Chondrocyte (in vitro differentiated cells): ENCODE data around the gene ARNT2. TPM values are rescaled to one million over a fixed set of nuclear protein-coding genes. Genes with fewer than 3 reads are reported as not detected.

Source experiments
- DNase-seq: peaks from one replicate; pipeline ENCODE4 v3.0.0; 2021; ENCODE audit warnings: mixed read lengths, low spot score
- H3K27ac Mint-ChIP-seq: one replicate; pipeline ENCODE4 v1.8.0; 2021; ENCODE audit warnings: mild to moderate bottlenecking, moderate library complexity, mixed read lengths; ENCODE audit not compliant: unreplicated experiment
- H3K27me3 Mint-ChIP-seq: 2 replicates; pipeline ENCODE4 v1.8.0; 2021; ENCODE audit warnings: low read depth, mixed read lengths
- H3K36me3 Mint-ChIP-seq: 2 replicates; pipeline ENCODE4 v1.8.0; 2021; ENCODE audit warnings: low read depth, mixed read lengths
- H3K4me1 Mint-ChIP-seq: 2 replicates; pipeline ENCODE4 v1.8.0; 2021; ENCODE audit warnings: low read depth, mild to moderate bottlenecking, mixed read lengths
- H3K4me3 Mint-ChIP-seq: one replicate; pipeline ENCODE4 v1.8.0; 2021; ENCODE audit warnings: mild to moderate bottlenecking, moderate library complexity, mixed read lengths; ENCODE audit not compliant: unreplicated experiment
- H3K9me3 Mint-ChIP-seq: 2 replicates; pipeline ENCODE4 v1.8.0; 2021; ENCODE audit warnings: low read depth, mixed read lengths
- total RNA-seq: library from RNA; stranded (reverse); gene quantifications from 3 replicates; pipeline ENCODE4 v1.2.1, GENCODE V29; 2021
- TF ChIP-seq, protein P1 (sequence below): fragments of 200-600 bp; sonication (generic); IDR thresholded peaks from 2 replicates; pipeline ENCODE4 v1.5.0; 2021; ENCODE audit warnings: antibody characterized with exemption, mild to moderate bottlenecking, moderate library complexity

The ARNT2 gene
- total RNA-seq, 1 donor from 2014 or later = 20.2 TPM

DNA sequence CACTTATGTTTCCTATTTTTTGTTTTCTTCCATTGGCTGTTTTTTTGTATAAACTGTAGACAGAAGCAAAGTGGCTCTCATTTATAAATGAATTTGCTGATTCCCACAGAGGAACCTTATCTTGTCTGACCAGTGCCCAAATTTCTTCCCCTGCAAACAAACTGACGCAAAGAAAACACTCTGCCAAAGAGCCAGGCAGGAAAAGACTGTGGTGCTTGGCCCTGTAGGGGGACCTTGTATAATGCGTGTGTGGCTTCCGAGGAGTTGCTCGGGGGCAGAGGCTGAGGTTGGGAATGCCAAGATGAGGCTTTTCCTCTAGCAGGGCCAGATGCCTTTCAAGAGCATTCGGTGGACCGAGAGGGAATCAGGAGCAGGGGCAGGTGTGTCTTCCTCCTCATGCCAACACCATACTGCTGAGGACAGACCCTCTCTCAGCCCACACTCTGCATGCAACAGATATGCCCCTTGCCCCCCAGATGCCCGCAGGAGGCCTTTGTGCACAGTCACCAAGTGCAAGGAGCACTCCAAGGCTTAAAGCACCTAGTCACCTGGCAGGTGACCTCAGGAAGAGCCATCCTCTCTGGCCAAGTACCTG, 186.7 kb downstream of the ARNT2 start:
- Mint-ChIP-seq H3K27me3 (no peaks in the 10 kb centered on the region), H3K27ac (no peak overlapping the region), H3K9me3 (no peaks in the 10 kb centered on the region), H3K36me3 (peaks cover 25% of the 10 kb centered on the region), H3K4me3 (no peak overlapping the region), H3K4me1 (peaks cover 4% of the 10 kb centered on the region)
- TF ChIP-seq, protein P1, sequence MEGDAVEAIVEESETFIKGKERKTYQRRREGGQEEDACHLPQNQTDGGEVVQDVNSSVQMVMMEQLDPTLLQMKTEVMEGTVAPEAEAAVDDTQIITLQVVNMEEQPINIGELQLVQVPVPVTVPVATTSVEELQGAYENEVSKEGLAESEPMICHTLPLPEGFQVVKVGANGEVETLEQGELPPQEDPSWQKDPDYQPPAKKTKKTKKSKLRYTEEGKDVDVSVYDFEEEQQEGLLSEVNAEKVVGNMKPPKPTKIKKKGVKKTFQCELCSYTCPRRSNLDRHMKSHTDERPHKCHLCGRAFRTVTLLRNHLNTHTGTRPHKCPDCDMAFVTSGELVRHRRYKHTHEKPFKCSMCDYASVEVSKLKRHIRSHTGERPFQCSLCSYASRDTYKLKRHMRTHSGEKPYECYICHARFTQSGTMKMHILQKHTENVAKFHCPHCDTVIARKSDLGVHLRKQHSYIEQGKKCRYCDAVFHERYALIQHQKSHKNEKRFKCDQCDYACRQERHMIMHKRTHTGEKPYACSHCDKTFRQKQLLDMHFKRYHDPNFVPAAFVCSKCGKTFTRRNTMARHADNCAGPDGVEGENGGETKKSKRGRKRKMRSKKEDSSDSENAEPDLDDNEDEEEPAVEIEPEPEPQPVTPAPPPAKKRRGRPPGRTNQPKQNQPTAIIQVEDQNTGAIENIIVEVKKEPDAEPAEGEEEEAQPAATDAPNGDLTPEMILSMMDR = no peak
- DNase-seq = no peak

DNA sequence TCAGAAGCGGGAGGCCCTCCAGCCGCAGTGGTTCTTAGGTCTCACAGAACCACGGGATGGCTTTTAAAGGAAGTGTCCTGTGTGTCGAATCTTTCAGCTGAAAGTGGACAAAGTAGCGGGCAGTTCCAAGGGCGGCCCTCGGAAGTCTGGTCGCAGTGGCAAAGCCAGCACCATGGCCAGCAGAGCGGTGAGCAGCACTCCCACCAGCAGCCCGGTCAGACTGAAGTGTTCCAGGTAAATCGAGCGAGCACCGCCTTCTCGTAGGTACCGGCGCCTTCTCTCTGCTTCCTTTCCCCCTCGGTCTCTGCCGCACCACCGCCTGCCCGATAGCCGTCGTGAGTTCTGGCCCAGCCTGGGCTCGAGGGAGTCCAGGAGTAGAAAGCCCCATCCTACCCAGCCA, 187.3 kb downstream of the ARNT2 start:
- Mint-ChIP-seq H3K36me3 (peaks cover 23% of the 10 kb centered on the region), H3K27me3 (no peaks in the 10 kb centered on the region), H3K4me1 (peaks cover 4% of the 10 kb centered on the region), H3K9me3 (no peaks in the 10 kb centered on the region), H3K27ac (no peak overlapping the region), H3K4me3 (no peak overlapping the region)
- TF ChIP-seq, protein P1 = no peak
- no peak for DNase-seq

DNA sequence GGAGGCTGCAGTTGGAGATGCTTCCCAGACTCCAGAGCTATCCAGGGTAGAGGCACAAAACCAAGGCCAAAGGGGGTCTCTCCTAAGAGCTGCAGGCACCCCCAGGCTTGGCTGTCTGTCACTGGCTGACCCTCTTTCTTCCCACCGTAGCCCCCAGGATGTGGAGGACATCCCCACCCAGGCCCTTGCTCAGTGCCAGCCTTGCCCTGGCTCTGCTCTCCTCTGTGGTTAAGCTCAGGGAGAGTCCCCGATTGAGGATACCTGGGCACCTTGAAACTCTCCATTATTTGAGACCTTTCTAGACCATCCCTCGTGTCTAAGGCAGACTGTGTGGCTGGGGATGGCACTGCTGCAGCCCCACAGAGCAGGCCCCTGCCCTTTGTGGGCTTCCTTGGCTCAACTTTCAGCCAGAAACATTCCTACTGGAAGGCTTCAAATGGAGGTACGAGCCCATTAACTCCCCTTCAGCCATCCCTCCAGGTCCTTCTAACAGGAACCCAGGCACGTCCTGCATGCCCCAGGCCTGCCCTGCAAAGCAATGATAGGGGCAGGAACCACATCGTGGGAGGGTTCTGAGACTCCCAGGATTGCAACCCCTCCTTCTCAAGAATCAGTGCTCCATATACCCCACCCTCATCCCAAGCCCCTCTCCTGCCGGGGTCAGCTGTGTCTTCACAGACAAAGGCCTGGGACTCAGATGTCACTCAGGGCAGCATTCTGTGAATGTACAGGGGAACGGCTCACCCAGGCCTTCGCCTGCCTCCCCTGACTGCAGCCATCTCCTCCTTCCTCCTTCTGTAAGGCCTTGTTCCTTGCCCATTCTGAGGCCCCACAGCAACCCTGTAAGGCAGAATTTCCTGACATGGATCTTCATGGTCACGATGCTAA, 188.0 kb downstream of the ARNT2 start:
- no peak overlapping the region for H3K4me3 Mint-ChIP-seq
- no peak for DNase-seq
- H3K4me1 Mint-ChIP-seq = peaks cover 4% of the 10 kb centered on the region
- TF ChIP-seq, protein P1 = no peak
- peaks cover 23% of the 10 kb centered on the region for H3K36me3 Mint-ChIP-seq
- no peak overlapping the region for H3K27ac Mint-ChIP-seq
- H3K27me3 Mint-ChIP-seq = no peaks in the 10 kb centered on the region
- H3K9me3 Mint-ChIP-seq = no peaks in the 10 kb centered on the region

DNA sequence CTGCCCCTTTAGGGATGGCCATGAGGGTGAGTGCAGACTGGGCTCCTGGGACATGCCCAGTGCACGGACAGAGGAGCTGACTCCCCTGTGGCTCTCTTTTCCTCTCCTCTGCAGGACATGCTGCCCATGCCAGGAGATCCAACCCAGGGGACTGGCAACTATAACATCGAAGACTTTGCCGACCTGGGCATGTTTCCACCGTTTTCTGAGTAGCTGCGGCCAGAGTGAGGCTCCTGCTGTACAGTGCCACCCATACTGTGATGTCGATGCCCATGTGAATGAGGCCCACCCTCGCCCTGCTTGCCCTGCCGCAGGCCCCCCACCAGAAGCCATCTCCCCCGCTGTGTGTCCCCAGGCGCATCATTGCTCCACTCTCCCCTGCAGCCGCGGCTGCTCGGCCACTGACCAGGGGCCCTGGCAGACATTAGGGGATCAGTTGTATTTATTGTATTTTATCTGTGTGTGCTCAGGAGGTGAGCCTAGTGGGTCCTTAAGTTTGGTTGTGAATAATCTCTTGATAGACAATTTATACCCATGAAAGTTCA, 189.4 kb downstream of the ARNT2 start:
- Mint-ChIP-seq H3K36me3 (peaks cover 18% of the 10 kb centered on the region), H3K27me3 (no peaks in the 10 kb centered on the region)

More for the DNA sequence above, 189.4 kb downstream of the ARNT2 start:
- Mint-ChIP-seq H3K27ac (no peak overlapping the region), H3K4me3 (no peak overlapping the region), H3K4me1 (peaks cover 4% of the 10 kb centered on the region), H3K9me3 (no peaks in the 10 kb centered on the region)
- DNase-seq = no peak
- TF ChIP-seq, protein P1 = no peak
